H1 (cell line): ENCODE measurements around the gene PGGHG. TPM values are rescaled to one million over a fixed set of nuclear protein-coding genes. Genes with fewer than 3 reads are reported as not detected.
A peak's percentile ranks its signal among the peaks of the same experiment; 100 is the strongest.

Experiments
- CTCF ChIA-PET: fragments of 300-600 bp; sonication (Branson Sonifier 250); formaldehyde crosslinking; loops from one replicate; lab custom pipeline; 2021; ENCODE audit not compliant: partially characterized antibody; lab: Charles Lee
- POLR2A ChIA-PET: fragments of 300-600 bp; sonication (Branson Sonifier 250); formaldehyde crosslinking; loops from one replicate; lab custom pipeline; 2021; ENCODE audit warnings: inconsistent platforms; ENCODE audit not compliant: partially characterized antibody; lab: Charles Lee
- DNase-seq, 2 experiments: peaks; one replicate each; pipeline versions ENCODE4 v3.0.0 to v3.0.0-alpha.2; 2010 to 2022; ENCODE audit warnings: low spot score in 2 of 2, low read depth in 1 of 2, mixed read lengths in 1 of 2
- FAIRE-seq: peaks from 2 replicates; lab custom pipeline; 2011; peaks lifted over from hg19 to GRCh38; lab: Jason Lieb, UNC
- H2AFZ ChIP-seq: 2 replicates; pipeline ENCODE4 v1.8.1; 2012; ENCODE audit warnings: low read length, inconsistent platforms
- H2AK5ac ChIP-seq: 2 replicates; pipeline ENCODE4 v1.6.1; 2013; ENCODE audit warnings: low read depth, low read length
- H2BK120ac ChIP-seq: replicated peaks from 2 replicates; pipeline ENCODE3; 2013; ENCODE audit warnings: low read depth, low read length, inconsistent platforms
- H2BK12ac ChIP-seq: 2 replicates; pipeline ENCODE4 v1.6.1; 2013; ENCODE audit warnings: low read depth, low read length
- H2BK15ac ChIP-seq: 2 replicates; pipeline ENCODE4 v1.6.1; 2013; ENCODE audit warnings: low read length
- H2BK20ac ChIP-seq: 2 replicates; pipeline ENCODE4 v1.6.1; 2013; ENCODE audit warnings: low read length
- H2BK5ac ChIP-seq: 2 replicates; pipeline ENCODE4 v1.6.1; 2013; ENCODE audit warnings: low read depth, low read length
- H3K14ac ChIP-seq: 2 replicates; pipeline ENCODE4 v1.6.1; 2013; ENCODE audit warnings: inconsistent platforms; ENCODE audit not compliant: insufficient read length
- H3K18ac ChIP-seq: 2 replicates; pipeline ENCODE4 v1.6.1; 2013; ENCODE audit warnings: low read length; ENCODE audit errors: extremely low read depth
- H3K23ac ChIP-seq: 2 replicates; pipeline ENCODE4 v1.6.1; 2013; ENCODE audit warnings: inconsistent platforms; ENCODE audit not compliant: insufficient read length
- H3K23me2 ChIP-seq: 2 replicates; pipeline ENCODE4 v1.6.1; 2013; ENCODE audit warnings: low read depth, low read length
- H3K27ac ChIP-seq: 2 replicates; pipeline ENCODE4 v1.6.1; 2011; ENCODE audit warnings: low read depth, low read length, inconsistent platforms
- H3K27me3 ChIP-seq, 4 experiments: replicated peaks in 1 of 4; 1 replicate in 1 of 4; 2 replicates in 3 of 4; pipeline versions ENCODE4 v1.6.1 to v1.8.1; 2011 to 2013; ENCODE audit warnings: low read length in 3 of 4, mild to moderate bottlenecking in 3 of 4, inconsistent platforms in 2 of 4, mixed read lengths in 2 of 4, moderate library complexity in 1 of 4; ENCODE audit not compliant: control insufficient read depth in 3 of 4, insufficient read depth in 3 of 4; ENCODE audit errors: extremely low read depth in 1 of 4
- H3K36me3 ChIP-seq, 4 experiments: 2 replicates each; pipeline versions ENCODE4 v1.6.1 to v1.8.1; 2011 to 2013; ENCODE audit warnings: mild to moderate bottlenecking in 4 of 4, low read length in 3 of 4, moderate library complexity in 2 of 4, control low read depth in 1 of 4, inconsistent platforms in 1 of 4; ENCODE audit not compliant: insufficient read depth in 4 of 4, control insufficient read depth in 2 of 4
- H3K4ac ChIP-seq: replicated peaks from 2 replicates; pipeline ENCODE3; 2013; ENCODE audit warnings: low read length, low read depth, mixed read lengths, inconsistent platforms; ENCODE audit not compliant: insufficient read length
- H3K4me1 ChIP-seq, 4 experiments: replicated peaks in 1 of 4; 1 replicate in 1 of 4; 2 replicates in 3 of 4; pipeline versions ENCODE4 v1.6.1 to v1.8.1; 2011 to 2013; ENCODE audit warnings: low read length in 3 of 4, inconsistent platforms in 2 of 4, mixed read lengths in 1 of 4; ENCODE audit not compliant: insufficient read depth in 4 of 4, control insufficient read depth in 3 of 4
- H3K4me2 ChIP-seq, 2 experiments: 2 replicates each; pipeline versions ENCODE4 v1.6.1 to v1.8.1; 2011 to 2013; ENCODE audit warnings: low read depth in 2 of 2, low read length in 2 of 2, control low read depth in 1 of 2, inconsistent platforms in 1 of 2, mild to moderate bottlenecking in 1 of 2; ENCODE audit not compliant: insufficient read depth in 1 of 2
- H3K4me3 ChIP-seq, 4 experiments: fragments of 200-600, 300-600 bp in 1 of 4; sonication (generic), shearing (Covaris generic), sonication (Bioruptor Twin) in 1 of 4; 2 replicates each; pipeline versions ENCODE4 v1.5.1 to v1.8.1; 2011 to 2016; ENCODE audit warnings: low read length in 4 of 4, low read depth in 3 of 4, control low read depth in 2 of 4, inconsistent platforms in 2 of 4, mild to moderate bottlenecking in 2 of 4, mixed read lengths in 1 of 4, moderate library complexity in 1 of 4; ENCODE audit not compliant: insufficient read depth in 2 of 4; ENCODE audit errors: extremely low read depth in 1 of 4
- H3K56ac ChIP-seq: replicated peaks from 2 replicates; pipeline ENCODE3; 2013; ENCODE audit warnings: low read depth, mild to moderate bottlenecking, mixed read lengths, low read length, inconsistent platforms; ENCODE audit not compliant: insufficient read length
- H3K79me1 ChIP-seq: 2 replicates; pipeline ENCODE4 v1.6.1; 2013; ENCODE audit warnings: low read depth, low read length, control low read depth
- H3K79me2 ChIP-seq, 2 experiments: 2 replicates each; pipeline versions ENCODE4 v1.6.1 to v1.8.1; 2012 to 2013; ENCODE audit warnings: low read length in 2 of 2, mild to moderate bottlenecking in 2 of 2, inconsistent platforms in 1 of 2; ENCODE audit not compliant: insufficient read depth in 2 of 2, control insufficient read depth in 1 of 2
- H3K9ac ChIP-seq, 4 experiments: replicated peaks in 1 of 4; 1 replicate in 1 of 4; 2 replicates in 3 of 4; pipeline versions ENCODE4 v1.6.1 to v1.8.1; 2011 to 2013; ENCODE audit warnings: low read depth in 3 of 4, low read length in 3 of 4, control low read depth in 2 of 4, mild to moderate bottlenecking in 2 of 4, moderate library complexity in 2 of 4, inconsistent platforms in 1 of 4; ENCODE audit errors: extremely low read depth in 1 of 4
- H3K9me3 ChIP-seq, 2 experiments: 2 replicates each; pipeline versions ENCODE4 v1.6.1 to v1.8.1; 2012 to 2013; ENCODE audit warnings: mild to moderate bottlenecking in 2 of 2, moderate library complexity in 2 of 2, control low read depth in 1 of 2, inconsistent platforms in 1 of 2, low read depth in 1 of 2, low read length in 1 of 2, mixed read lengths in 1 of 2; ENCODE audit not compliant: insufficient read depth in 2 of 2
- H4K20me1 ChIP-seq, 2 experiments: replicated peaks in 1 of 2; 2 replicates each; pipeline versions ENCODE3 to v1.8.1; 2011 to 2013; ENCODE audit warnings: inconsistent platforms in 2 of 2, low read length in 2 of 2, mild to moderate bottlenecking in 1 of 2; ENCODE audit not compliant: insufficient read depth in 2 of 2, control insufficient read depth in 1 of 2
- H4K5ac ChIP-seq: 2 replicates; pipeline ENCODE4 v1.6.1; 2013; ENCODE audit warnings: low read length, low read depth, mixed read lengths, inconsistent platforms; ENCODE audit not compliant: insufficient read length
- H4K8ac ChIP-seq: 2 replicates; pipeline ENCODE4 v1.8.0; 2013; ENCODE audit warnings: mild to moderate bottlenecking, moderate library complexity, low read length, inconsistent platforms; ENCODE audit not compliant: insufficient read depth; ENCODE audit errors: extremely low read depth
- H4K91ac ChIP-seq: replicated peaks from 2 replicates; pipeline ENCODE3; 2013; ENCODE audit warnings: low read length, mixed read lengths, inconsistent platforms; ENCODE audit not compliant: insufficient read length
- BCL11A ChIP-seq, 2 experiments: IDR thresholded peaks; one replicate each; pipeline ENCODE4 v1.6.1; 2011; ENCODE audit warnings: low read depth in 2 of 2, low read length in 2 of 2, mild to moderate bottlenecking in 2 of 2
- CHD2 ChIP-seq: IDR thresholded peaks from 2 replicates; pipeline ENCODE4 v1.6.1; 2012; ENCODE audit warnings: low read length, improper control_type of control experiment
- HDAC6 ChIP-seq: IDR thresholded peaks from one replicate; pipeline ENCODE4 v1.7.1; 2012; ENCODE audit warnings: low read depth, mild to moderate bottlenecking, inconsistent platforms, low read length, moderate library complexity
- RFX5 ChIP-seq: IDR thresholded peaks from 2 replicates; pipeline ENCODE4 v1.6.1; 2011; ENCODE audit warnings: low read depth, low read length, improper control_type of control experiment, borderline replicate concordance
- SIX5 ChIP-seq: IDR thresholded peaks from 2 replicates; pipeline ENCODE4 v1.6.1; 2011; ENCODE audit warnings: mild to moderate bottlenecking, low read depth, low read length
- WGBS, 2 experiments: shearing (Covaris generic) in 1 of 2; methylation state at CpG; one replicate each; pipeline versions ENCODE4 v1.1.6 to v1.1.7; 2013 to 2015; ENCODE audit warnings: low lambda C conversion rate in 2 of 2, mixed read lengths in 2 of 2, inconsistent platforms in 1 of 2, low coverage in 1 of 2, missing lambda C conversion rate in 1 of 2; ENCODE audit not compliant: insufficient replicate concordance in 2 of 2, insufficient coverage in 1 of 2, insufficient read length in 1 of 2; ENCODE audit errors: extremely low coverage in 1 of 2, missing lambda C conversion rate in 1 of 2; 5-methylcytosine and 5-hydroxymethylcytosine counted together
- polyA plus RNA-seq, 7 experiments: library from polyadenylated mRNA; depleted of rRNA in 3 of 7; stranded (reverse) in 5 of 7; unstranded in 2 of 7; fragments of >200 nt in 5 of 7; fragments of 200-250 nt in 2 of 7; gene quantifications; 1 replicate in 5 of 7; 2 replicates in 1 of 7; 4 replicates in 1 of 7; pipeline versions ENCODE4 v1.2.1 to v1.2.3, GENCODE V29; 2011 to 2013; ENCODE audit warnings: missing spikeins in 2 of 7, mixed read lengths in 2 of 7
- total RNA-seq: library from RNA; stranded (reverse); fragmentation: NEBNext Ultra II Directional; extraction: Animal tissue kit (Norgen Biotek cat#: 25700); gene quantifications from 2 replicates; pipeline ENCODE4 v1.2.1, GENCODE V29; 2021

Gene PGGHG
- total and polyA plus RNA-seq, 2 of the 8 experiments (the other 6 are each of a cell fraction or from before 2014, with no cell fraction given) = 34.8 to 60.7 TPM

GRCh38 chr11:284105-285020, 4.6 kb upstream of the PGGHG start:
- no peaks in the 10 kb centered on the region for H3K36me3 ChIP-seq
- CTCF ChIA-PET = interaction anchor here (0.9 to 8.6 kb wide), 6 partner anchors 10 to 80 kb away, joined by 3 to 88 read pairs (median 5); no protein-coding TSS in a partner anchor
- H2BK5ac ChIP-seq = peak overlapping the region; percentile 88; the same call in 1 of the 2 replicates
- no peak for FAIRE-seq
- H3K9me3 ChIP-seq = peaks cover 0 to 3% of the 10 kb centered on the region in 2 experiments; a peak in 1 of 4 replicates
- WGBS, 2 experiments = 85% methylated on average over 22 of the region's 24 CpGs; no CpG with 5 or more reads in 1 of the 2 experiments
- H3K23ac ChIP-seq = no peak overlapping the region
- H3K14ac ChIP-seq = no peak overlapping the region
- no peak overlapping the region for H3K56ac ChIP-seq
- peak overlapping the region; percentile 74 for H4K91ac ChIP-seq
- no peaks in the 10 kb centered on the region for H4K20me1 ChIP-seq
- H3K79me2 ChIP-seq = no peaks in the 10 kb centered on the region
- H4K8ac ChIP-seq = peak overlapping the region; percentile 82; the same call in 1 of the 2 replicates
- H2AFZ ChIP-seq = no peak overlapping the region
- peaks cover 0 to 14% (median 9%) of the 10 kb centered on the region in 4 experiments; a peak in 6 of 7 replicates for H3K4me1 ChIP-seq
- H3K18ac ChIP-seq = no peak overlapping the region
- 0 out of 2 replicates have a peak overlapping the region, but pooled peaks have one; percentile 72 for H2BK15ac ChIP-seq
- H2AK5ac ChIP-seq = 0 out of 2 replicates have a peak overlapping the region, but pooled peaks have one; percentile 40
- H2BK12ac ChIP-seq = peak overlapping the region; percentile 39; the same call in 1 of the 2 replicates
- H3K4me3 ChIP-seq = no peak overlapping the region
- no peaks in the 10 kb centered on the region for H3K79me1 ChIP-seq
- TF ChIP-seq CHD2 = no peak
- no peak for TF ChIP-seq HDAC6
- TF ChIP-seq SIX5 = no peak
- no peak for TF ChIP-seq BCL11A (IDR thresholded peaks at IDR 0.05; ENCODE audit: low read depth in 2 of 2, low read length in 2 of 2)
- TF ChIP-seq RFX5 = no peak
- TF ChIP-seq, all 59 proteins: peak for 0
- peak overlapping the region; percentile 38 for H4K5ac ChIP-seq
- no peak overlapping the region for H3K4me2 ChIP-seq
- POLR2A ChIA-PET = interaction anchor here (1.1 to 7.7 kb wide), 7 partner anchors 8 to 87 kb away, joined by 3 to 51 read pairs (median 5); partner anchors contain the start of gene IFITM5
- H3K9ac ChIP-seq = no peak overlapping the region
- H3K4ac ChIP-seq = peak overlapping the region; percentile 32
- no peak overlapping the region; the same call in 1 of the 2 replicates for H3K27ac ChIP-seq
- DNase-seq = peak in 1 of 2 experiments; percentile 45
- H2BK120ac ChIP-seq = peak overlapping the region; percentile 92
- peaks cover 5 to 16% (median 13%) of the 10 kb centered on the region in 4 experiments; a peak in 6 of 7 replicates for H3K27me3 ChIP-seq
- peaks cover 5% of the 10 kb centered on the region; the same call in 1 of the 2 replicates for H3K23me2 ChIP-seq
- H2BK20ac ChIP-seq = no peak overlapping the region
